NCI-H1417 (cell line): ENCODE results near the gene MT1A.

Experiments
- DNase-seq, 3 experiments: peaks; one replicate each; lab custom pipeline; 2025; lab: John Stamatoyannopoulos, UW

MT1A gene

GRCh38 chr16:56637814-56638750 lies at the start of gene MT1A:
TSS of gene MT1A (plus strand) at chr16:56638666. CDS start at chr16:56638739, 73 bp downstream.
- peak in 2 of 3 experiments; percentile 29 to 42 for DNase-seq

GRCh38 chr16:56588781-56589140 lies 49.7 kb upstream of the MT1A start:
- no peak for DNase-seq

DNA sequence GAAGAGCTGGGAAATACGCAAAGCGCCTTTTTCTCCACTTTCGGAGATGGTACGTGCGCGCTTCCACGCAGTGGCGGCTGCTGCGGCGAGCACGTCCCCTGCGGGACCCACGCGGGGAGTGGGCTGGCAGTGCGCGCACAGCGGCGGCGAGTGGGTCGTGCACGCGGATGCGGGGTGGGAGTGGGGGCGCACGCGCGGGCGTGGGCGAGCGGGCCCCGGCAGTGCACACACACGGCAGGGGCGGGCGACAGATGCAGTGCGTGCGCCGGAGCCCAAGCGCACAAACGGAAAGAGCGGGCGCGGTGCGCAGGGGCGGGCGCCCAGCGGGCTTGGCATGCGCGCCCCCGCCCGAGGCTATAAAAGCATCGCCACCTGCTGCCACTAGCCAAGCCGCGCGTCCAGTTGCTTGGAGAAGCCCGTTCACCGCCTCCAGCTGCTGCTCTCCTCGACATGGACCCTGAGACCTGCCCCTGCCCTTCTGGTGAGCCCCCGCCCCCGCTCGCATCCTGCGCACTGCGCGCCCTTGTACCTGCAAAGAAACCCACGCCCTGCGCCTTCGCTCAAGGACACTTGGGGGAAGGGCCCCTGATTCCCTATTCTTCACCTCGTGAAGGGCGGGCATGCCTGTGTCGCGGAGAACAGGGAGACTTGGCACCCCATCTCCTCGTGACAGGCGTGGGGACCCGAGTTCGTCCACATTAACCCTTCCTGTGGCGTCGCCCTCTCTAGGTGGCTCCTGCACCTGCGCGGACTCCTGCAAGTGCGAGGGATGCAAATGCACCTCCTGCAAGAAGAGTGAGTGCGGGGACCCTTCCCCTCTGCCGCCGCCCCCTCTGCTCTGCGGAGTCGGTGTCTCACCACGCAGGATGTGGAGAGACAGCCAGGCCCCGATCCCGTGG lies 49.1 kb upstream of the MT1A start, which contains the start of gene MT3:
Gene MT3 (plus strand): TSS at position 388 of the 899 bp plus-strand sequence. CDS start 63 bp downstream, at position 451.
- DNase-seq, result peak; percentile 11 to 86 (median 82)

GRCh38 chr16:56591377-56592060 lies 46.9 kb upstream of the MT1A start:
- DNase-seq, result no peak

DNA sequence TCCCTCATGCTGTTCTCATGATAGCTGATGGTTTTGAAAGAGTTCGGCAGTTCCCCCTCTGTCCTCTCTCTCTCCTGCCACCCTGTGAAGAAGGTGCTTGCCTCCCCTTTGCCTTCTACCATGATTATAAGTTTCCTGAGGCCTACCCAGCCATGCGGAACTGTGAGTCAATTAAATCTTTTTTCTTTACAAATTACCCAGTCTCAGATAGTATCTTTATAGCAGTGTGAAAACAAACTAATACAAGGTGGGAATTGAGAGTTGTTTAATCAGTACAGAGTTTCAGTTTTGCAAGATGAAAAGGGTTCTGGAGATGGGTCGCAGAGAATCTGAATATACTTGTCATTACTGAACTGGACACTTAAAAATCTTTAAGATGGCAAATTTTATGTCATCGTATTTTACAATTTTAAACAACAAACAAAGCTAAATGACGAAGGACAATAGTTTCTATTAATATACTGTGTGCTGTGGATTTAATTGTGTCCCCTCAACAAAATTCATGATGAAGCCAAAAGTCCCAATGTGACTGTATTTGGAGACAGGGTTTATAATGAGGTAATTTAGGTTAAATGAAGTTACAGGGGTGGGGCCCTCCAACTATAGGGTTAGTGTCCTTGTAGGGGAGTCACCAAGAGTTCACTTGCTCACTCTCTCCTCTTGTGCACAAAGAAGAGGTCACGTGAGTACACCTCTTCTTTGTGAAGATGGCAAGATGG lies 44.7 kb upstream of the MT1A start:
- DNase-seq, result no peak

GRCh38 chr16:56594292-56594619 lies 44.2 kb upstream of the MT1A start:
- no peak for DNase-seq

- DNase-seq, result peak in 2 of 3 experiments; percentile 14 to 59
These were observed 38.0 kb upstream of the MT1A start for GRCh38 chr16:56600398-56600999.

- DNase-seq, result peak in 1 of 3 experiments; percentile 9
These were observed 37.1 kb upstream of the MT1A start for GRCh38 chr16:56601325-56601724.

- peak; percentile 6 to 59 (median 25) for DNase-seq
These were observed 34.9 kb upstream of the MT1A start for GRCh38 chr16:56603589-56603988.

- no peak for DNase-seq
These were observed 33.5 kb upstream of the MT1A start for GRCh38 chr16:56604966-56605365.

DNA sequence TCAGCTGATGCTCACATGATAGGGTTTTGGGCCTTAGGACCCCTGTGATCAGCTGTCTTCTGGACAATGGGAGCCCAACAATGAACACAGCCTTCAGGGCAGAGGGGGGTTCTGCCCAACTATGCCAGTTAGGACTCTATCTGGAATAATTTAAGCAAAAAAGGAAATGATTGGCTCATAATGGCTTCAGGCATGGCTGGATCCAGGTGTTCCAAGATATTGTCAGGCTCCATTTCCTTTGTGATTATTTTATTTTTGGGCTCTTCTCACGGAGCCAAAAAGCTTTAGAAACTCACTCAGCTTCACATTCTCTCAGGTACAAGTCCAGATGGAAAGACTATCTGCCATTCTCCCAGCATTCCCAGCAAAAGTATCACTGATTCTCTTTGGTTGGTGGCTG lies 33.0 kb upstream of the MT1A start:
- no peak for DNase-seq

GRCh38 chr16:56606071-56606475 lies 32.4 kb upstream of the MT1A start:
- DNase-seq, result no peak

- no peak for DNase-seq
These were observed 31.9 kb upstream of the MT1A start for GRCh38 chr16:56606476-56607108.

DNA sequence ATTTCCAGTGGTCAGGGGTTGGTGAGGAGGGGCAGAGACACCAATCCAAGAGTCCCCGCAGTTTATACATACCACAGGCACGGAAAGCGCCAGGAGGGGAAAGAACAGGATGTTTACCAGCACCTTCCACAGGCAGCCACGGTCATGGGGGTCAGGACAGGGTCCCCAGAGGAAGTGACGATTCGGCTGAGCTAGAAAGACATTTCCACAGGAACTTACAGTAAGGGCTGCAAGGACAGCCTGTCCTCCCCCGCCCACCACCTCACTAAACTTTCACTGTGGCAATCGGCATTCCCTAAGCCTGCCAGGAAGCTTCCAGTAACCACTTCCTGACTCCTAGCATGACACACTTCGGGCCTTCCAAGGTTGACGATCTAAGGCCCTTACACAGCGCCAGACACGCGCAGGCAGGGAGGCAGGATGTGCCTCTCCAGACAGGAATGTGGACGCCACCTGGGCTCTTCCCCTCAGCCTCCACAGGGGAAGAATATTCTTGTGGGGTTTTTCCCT lies 31.3 kb upstream of the MT1A start:
- DNase-seq, result no peak

DNA sequence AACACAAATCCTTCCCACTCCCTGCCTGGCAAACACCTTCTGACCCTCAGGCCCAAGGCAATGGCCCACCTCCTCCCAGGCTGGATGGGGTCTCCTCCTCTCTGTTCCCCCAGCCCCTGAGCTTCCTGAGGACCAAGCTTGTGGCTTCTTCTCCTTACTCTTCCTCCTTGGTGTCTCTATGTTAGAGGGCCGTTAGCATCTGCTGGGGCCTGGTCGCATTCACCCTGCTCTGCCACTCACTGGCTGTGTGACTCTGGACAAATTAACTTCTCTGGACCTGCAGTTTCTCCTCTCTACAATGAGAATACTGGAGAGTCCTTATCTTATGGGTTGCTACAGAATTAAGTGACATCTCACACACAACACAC lies 30.8 kb upstream of the MT1A start:
- no peak for DNase-seq

GRCh38 chr16:56608043-56608875 lies 30.2 kb upstream of the MT1A start, which contains the start of gene MT2A:
TSS of gene MT2A (plus strand) at chr16:56608584. CDS start at chr16:56608656, 72 bp downstream.
- DNase-seq, result peak; percentile 81 to 87 (median 87)

GRCh38 chr16:56608876-56609462 lies 29.5 kb upstream of the MT1A start:
- DNase-seq, result peak; percentile 5 to 58 (median 55)

- DNase-seq, result peak; percentile 9 to 62 (median 43)
These were observed 29.0 kb upstream of the MT1A start for GRCh38 chr16:56609463-56609921.
